ENCODE results near the gene NODAL. TPM values are rescaled to one million over a fixed set of nuclear protein-coding genes. Genes with fewer than 3 reads are reported as not detected.

Gene NODAL
- total RNA-seq, 1 donor from 2014 or later: not detected

DNA sequence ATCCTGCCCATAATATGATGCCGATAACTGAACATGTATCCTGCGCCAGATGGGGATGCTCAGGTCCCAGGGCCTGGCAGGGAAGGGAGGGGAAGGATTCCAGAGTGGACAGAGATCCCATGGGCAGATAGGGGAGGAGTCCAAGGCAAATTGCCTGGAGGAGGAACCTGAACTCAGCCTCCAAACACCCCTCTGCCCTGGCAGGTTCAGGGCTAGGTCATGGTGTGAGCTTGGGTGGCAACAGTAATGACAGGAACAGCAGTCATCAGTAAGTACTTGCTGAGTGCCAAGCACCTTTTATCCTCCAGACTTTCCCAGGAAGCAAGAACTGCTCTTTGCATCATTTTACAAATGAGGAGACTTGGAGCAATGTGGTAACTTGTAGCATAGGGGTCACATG, 33.3 kb upstream of the NODAL start:
- Mint-ChIP-seq H3K4me1 (ENCODE audit: unreplicated experiment) (peaks cover 10% of the 10 kb centered on the region), H3K27me3 (ENCODE audit: unreplicated experiment) (peaks cover 11% of the 10 kb centered on the region), H3K36me3 (ENCODE audit: unreplicated experiment) (no peaks in the 10 kb centered on the region), H3K27ac (ENCODE audit: unreplicated experiment) (no peak overlapping the region), H3K4me3 (ENCODE audit: unreplicated experiment) (no peak overlapping the region), H3K9me3 (ENCODE audit: unreplicated experiment) (no peaks in the 10 kb centered on the region)
- TF ChIP-seq, protein P1, sequence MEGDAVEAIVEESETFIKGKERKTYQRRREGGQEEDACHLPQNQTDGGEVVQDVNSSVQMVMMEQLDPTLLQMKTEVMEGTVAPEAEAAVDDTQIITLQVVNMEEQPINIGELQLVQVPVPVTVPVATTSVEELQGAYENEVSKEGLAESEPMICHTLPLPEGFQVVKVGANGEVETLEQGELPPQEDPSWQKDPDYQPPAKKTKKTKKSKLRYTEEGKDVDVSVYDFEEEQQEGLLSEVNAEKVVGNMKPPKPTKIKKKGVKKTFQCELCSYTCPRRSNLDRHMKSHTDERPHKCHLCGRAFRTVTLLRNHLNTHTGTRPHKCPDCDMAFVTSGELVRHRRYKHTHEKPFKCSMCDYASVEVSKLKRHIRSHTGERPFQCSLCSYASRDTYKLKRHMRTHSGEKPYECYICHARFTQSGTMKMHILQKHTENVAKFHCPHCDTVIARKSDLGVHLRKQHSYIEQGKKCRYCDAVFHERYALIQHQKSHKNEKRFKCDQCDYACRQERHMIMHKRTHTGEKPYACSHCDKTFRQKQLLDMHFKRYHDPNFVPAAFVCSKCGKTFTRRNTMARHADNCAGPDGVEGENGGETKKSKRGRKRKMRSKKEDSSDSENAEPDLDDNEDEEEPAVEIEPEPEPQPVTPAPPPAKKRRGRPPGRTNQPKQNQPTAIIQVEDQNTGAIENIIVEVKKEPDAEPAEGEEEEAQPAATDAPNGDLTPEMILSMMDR (IDR thresholded peaks at IDR 0.05): no peak
- no peak for DNase-seq (ENCODE audit: extremely low spot score, unreplicated experiment)

DNA sequence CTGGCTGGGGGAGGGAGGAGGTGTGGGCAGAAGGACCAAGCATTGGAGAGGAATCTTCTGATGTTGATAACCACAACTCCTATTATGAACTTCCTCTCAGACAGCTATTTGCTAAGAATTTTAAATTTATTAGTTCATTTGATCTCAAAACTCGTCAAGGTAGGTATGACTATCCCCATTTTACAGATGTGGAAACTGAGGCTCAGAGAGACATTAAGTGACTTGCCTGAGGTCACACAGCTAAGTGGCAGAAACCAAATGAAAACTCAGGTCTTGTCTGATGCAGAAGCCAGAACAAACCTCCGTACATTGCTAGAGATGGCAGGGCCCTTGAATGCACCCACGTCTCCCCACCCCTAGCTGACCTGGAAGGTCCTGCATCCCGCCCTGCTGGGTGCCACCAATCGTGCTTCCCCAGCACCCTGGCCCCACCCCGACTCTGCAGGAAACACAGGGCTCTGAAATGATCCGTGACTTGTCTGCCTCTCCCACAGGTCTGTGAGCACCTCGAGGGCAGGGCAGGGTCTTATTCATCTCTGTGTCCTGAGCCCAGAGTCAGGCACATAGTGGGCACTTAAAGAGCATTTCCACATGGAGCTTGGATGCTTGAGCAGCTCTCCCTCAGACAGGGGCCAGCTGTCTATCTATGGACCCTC, 31.4 kb upstream of the NODAL start:
- peaks cover 11% of the 10 kb centered on the region for H3K27me3 Mint-ChIP-seq (ENCODE audit: unreplicated experiment)

DNA sequence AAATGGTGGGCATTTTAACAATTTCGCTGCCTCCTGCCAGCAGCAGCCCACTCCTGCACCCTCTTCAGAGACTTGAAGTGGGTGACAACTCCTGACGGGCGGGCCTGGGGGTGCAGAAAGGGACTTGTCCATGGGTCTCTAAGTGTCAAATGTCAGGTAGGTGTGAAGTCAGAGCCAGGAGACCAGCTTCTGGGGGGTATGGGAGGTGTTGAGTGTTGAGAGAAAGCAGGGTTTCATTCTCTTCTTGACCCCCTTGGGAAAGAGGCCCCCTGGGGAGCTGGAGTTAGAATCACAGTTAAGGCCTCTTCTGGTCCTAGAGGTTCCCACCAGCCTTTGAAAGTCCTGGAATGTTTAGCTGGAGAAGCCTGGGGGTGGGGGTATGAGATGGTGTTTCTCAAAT, 25.5 kb upstream of the NODAL start:
- DNase-seq (ENCODE audit: extremely low spot score, unreplicated experiment): no peak
- TF ChIP-seq, protein P1 (IDR thresholded peaks at IDR 0.05): no peak
- Mint-ChIP-seq H3K4me1 (ENCODE audit: unreplicated experiment) (peaks cover 9% of the 10 kb centered on the region), H3K36me3 (ENCODE audit: unreplicated experiment) (no peaks in the 10 kb centered on the region), H3K27ac (ENCODE audit: unreplicated experiment) (no peak overlapping the region), H3K27me3 (ENCODE audit: unreplicated experiment) (peaks cover 4% of the 10 kb centered on the region), H3K9me3 (ENCODE audit: unreplicated experiment) (no peaks in the 10 kb centered on the region), H3K4me3 (ENCODE audit: unreplicated experiment) (no peak overlapping the region)

More for the DNA sequence above, 31.4 kb upstream of the NODAL start:
- H3K9me3 Mint-ChIP-seq (ENCODE audit: unreplicated experiment): no peaks in the 10 kb centered on the region
- DNase-seq (ENCODE audit: extremely low spot score, unreplicated experiment): no peak
- peaks cover 3% of the 10 kb centered on the region for H3K4me1 Mint-ChIP-seq (ENCODE audit: unreplicated experiment)
- H3K4me3 Mint-ChIP-seq (ENCODE audit: unreplicated experiment): no peak overlapping the region
- no peaks in the 10 kb centered on the region for H3K36me3 Mint-ChIP-seq (ENCODE audit: unreplicated experiment)
- H3K27ac Mint-ChIP-seq (ENCODE audit: unreplicated experiment): no peak overlapping the region
- TF ChIP-seq, protein P1 (IDR thresholded peaks at IDR 0.05): no peak

DNA sequence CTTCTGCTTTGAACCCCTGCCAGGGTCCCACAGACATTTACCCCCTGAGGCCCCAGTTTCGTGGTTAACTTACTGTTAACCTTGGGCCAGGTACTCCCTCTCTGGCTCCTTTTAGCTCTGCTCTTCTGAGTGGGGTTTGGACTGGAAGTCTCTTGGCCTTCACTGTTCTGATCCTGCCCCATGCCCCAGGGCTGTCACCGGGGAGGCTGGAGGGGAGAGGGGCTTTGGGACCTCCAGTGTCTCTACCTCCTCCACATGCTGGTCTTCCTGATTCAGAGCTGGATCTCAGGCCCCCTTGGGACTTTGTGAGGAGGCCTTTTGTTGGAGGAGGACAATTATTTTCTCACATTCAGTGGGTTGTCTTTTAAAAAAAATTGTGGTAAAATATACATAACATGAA, 24.4 kb upstream of the NODAL start:
- H3K27me3 Mint-ChIP-seq (ENCODE audit: unreplicated experiment): peaks cover 4% of the 10 kb centered on the region
- TF ChIP-seq, protein P1 (IDR thresholded peaks at IDR 0.05): no peak
- H3K4me1 Mint-ChIP-seq (ENCODE audit: unreplicated experiment): peaks cover 12% of the 10 kb centered on the region
- no peak for DNase-seq (ENCODE audit: extremely low spot score, unreplicated experiment)
- H3K36me3 Mint-ChIP-seq (ENCODE audit: unreplicated experiment): no peaks in the 10 kb centered on the region
- no peak overlapping the region for H3K27ac Mint-ChIP-seq (ENCODE audit: unreplicated experiment)
- H3K9me3 Mint-ChIP-seq (ENCODE audit: unreplicated experiment): no peaks in the 10 kb centered on the region
- no peak overlapping the region for H3K4me3 Mint-ChIP-seq (ENCODE audit: unreplicated experiment)

DNA sequence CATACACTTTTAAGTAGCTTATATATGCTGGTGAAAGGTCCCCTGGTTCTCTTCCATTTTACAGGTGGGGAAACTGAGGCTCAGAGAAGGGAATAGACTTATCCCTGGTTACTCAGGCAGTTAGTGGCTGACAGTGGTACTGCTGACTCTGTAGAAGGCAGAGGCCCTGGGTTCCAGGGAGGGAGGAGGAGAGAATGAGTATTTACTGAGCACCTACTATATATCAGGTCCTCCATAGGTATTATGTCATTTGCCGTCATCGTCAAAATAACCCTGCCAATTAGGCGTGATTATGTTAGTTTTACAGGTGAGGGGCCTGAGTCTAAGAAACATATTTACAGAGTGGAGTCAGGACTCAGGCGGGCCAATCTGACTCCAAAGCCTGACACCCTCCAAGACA, 23.8 kb upstream of the NODAL start:
- DNase-seq (ENCODE audit: extremely low spot score, unreplicated experiment): no peak

More for the DNA sequence above, 23.8 kb upstream of the NODAL start:
- TF ChIP-seq, protein P1 (IDR thresholded peaks at IDR 0.05): no peak
- H3K4me3 Mint-ChIP-seq (ENCODE audit: unreplicated experiment): no peak overlapping the region
- no peaks in the 10 kb centered on the region for H3K9me3 Mint-ChIP-seq (ENCODE audit: unreplicated experiment)
- peaks cover 12% of the 10 kb centered on the region for H3K4me1 Mint-ChIP-seq (ENCODE audit: unreplicated experiment)
- peaks cover 4% of the 10 kb centered on the region for H3K27me3 Mint-ChIP-seq (ENCODE audit: unreplicated experiment)
- no peak overlapping the region for H3K27ac Mint-ChIP-seq (ENCODE audit: unreplicated experiment)
- no peaks in the 10 kb centered on the region for H3K36me3 Mint-ChIP-seq (ENCODE audit: unreplicated experiment)
